PC-9 (cell line): Measurements from ENCODE around the gene IKZF1.

ENCODE experiments used
- CTCF ChIP-seq: fragments of 200-600 bp; sonication (generic); conservative IDR thresholded peaks from 2 replicates; pipeline ENCODE4 v1.6.1; 2017; ENCODE audit warnings: mixed run types, antibody characterized with exemption, mild to moderate bottlenecking, moderate library complexity
- EZH2 ChIP-seq: fragments of 200-600 bp; sonication (generic); IDR thresholded peaks from 2 replicates; pipeline ENCODE4 v1.8.0; 2017; ENCODE audit warnings: antibody characterized with exemption, low read depth

- TF ChIP-seq CTCF (no peak), EZH2 (no peak)
Observed at GRCh38 chr7:50324113-50324512, 19.6 kb downstream of the IKZF1 start.
